H1 (cell line): ENCODE results near the gene GHRH. TPM values are rescaled to one million over a fixed set of nuclear protein-coding genes. Genes with fewer than 3 reads are reported as not detected.

Experiments used
- CTCF ChIA-PET: fragments of 300-600 bp; sonication (Branson Sonifier 250); formaldehyde crosslinking; loops from one replicate; lab custom pipeline; 2021; ENCODE audit not compliant: partially characterized antibody; lab: Charles Lee
- POLR2A ChIA-PET: fragments of 300-600 bp; sonication (Branson Sonifier 250); formaldehyde crosslinking; loops from one replicate; lab custom pipeline; 2021; ENCODE audit warnings: inconsistent platforms; ENCODE audit not compliant: partially characterized antibody; lab: Charles Lee
- DNase-seq, 2 experiments: peaks; one replicate each; pipeline versions ENCODE4 v3.0.0 to v3.0.0-alpha.2; 2010 to 2022; ENCODE audit warnings: low spot score in 2 of 2, low read depth in 1 of 2, mixed read lengths in 1 of 2
- FAIRE-seq: peaks from 2 replicates; lab custom pipeline; 2011; peaks lifted over from hg19 to GRCh38; lab: Jason Lieb, UNC
- H2AFZ ChIP-seq: 2 replicates; pipeline ENCODE4 v1.8.1; 2012; ENCODE audit warnings: low read length, inconsistent platforms
- H2AK5ac ChIP-seq: 2 replicates; pipeline ENCODE4 v1.6.1; 2013; ENCODE audit warnings: low read depth, low read length
- H2BK120ac ChIP-seq: replicated peaks from 2 replicates; pipeline ENCODE3; 2013; ENCODE audit warnings: low read depth, low read length, inconsistent platforms
- H2BK12ac ChIP-seq: 2 replicates; pipeline ENCODE4 v1.6.1; 2013; ENCODE audit warnings: low read depth, low read length
- H2BK15ac ChIP-seq: 2 replicates; pipeline ENCODE4 v1.6.1; 2013; ENCODE audit warnings: low read length
- H2BK20ac ChIP-seq: 2 replicates; pipeline ENCODE4 v1.6.1; 2013; ENCODE audit warnings: low read length
- H2BK5ac ChIP-seq: 2 replicates; pipeline ENCODE4 v1.6.1; 2013; ENCODE audit warnings: low read depth, low read length
- H3K14ac ChIP-seq: 2 replicates; pipeline ENCODE4 v1.6.1; 2013; ENCODE audit warnings: inconsistent platforms; ENCODE audit not compliant: insufficient read length
- H3K18ac ChIP-seq: 2 replicates; pipeline ENCODE4 v1.6.1; 2013; ENCODE audit warnings: low read length; ENCODE audit errors: extremely low read depth
- H3K23ac ChIP-seq: 2 replicates; pipeline ENCODE4 v1.6.1; 2013; ENCODE audit warnings: inconsistent platforms; ENCODE audit not compliant: insufficient read length
- H3K23me2 ChIP-seq: 2 replicates; pipeline ENCODE4 v1.6.1; 2013; ENCODE audit warnings: low read depth, low read length
- H3K27ac ChIP-seq: 2 replicates; pipeline ENCODE4 v1.6.1; 2011; ENCODE audit warnings: low read depth, low read length, inconsistent platforms
- H3K27me3 ChIP-seq, 4 experiments: replicated peaks in 1 of 4; 1 replicate in 1 of 4; 2 replicates in 3 of 4; pipeline versions ENCODE4 v1.6.1 to v1.8.1; 2011 to 2013; ENCODE audit warnings: low read length in 3 of 4, mild to moderate bottlenecking in 3 of 4, inconsistent platforms in 2 of 4, mixed read lengths in 2 of 4, moderate library complexity in 1 of 4; ENCODE audit not compliant: control insufficient read depth in 3 of 4, insufficient read depth in 3 of 4; ENCODE audit errors: extremely low read depth in 1 of 4
- H3K36me3 ChIP-seq, 4 experiments: 2 replicates each; pipeline versions ENCODE4 v1.6.1 to v1.8.1; 2011 to 2013; ENCODE audit warnings: mild to moderate bottlenecking in 4 of 4, low read length in 3 of 4, moderate library complexity in 2 of 4, control low read depth in 1 of 4, inconsistent platforms in 1 of 4; ENCODE audit not compliant: insufficient read depth in 4 of 4, control insufficient read depth in 2 of 4
- H3K4ac ChIP-seq: replicated peaks from 2 replicates; pipeline ENCODE3; 2013; ENCODE audit warnings: low read length, low read depth, mixed read lengths, inconsistent platforms; ENCODE audit not compliant: insufficient read length
- H3K4me1 ChIP-seq, 4 experiments: replicated peaks in 1 of 4; 1 replicate in 1 of 4; 2 replicates in 3 of 4; pipeline versions ENCODE4 v1.6.1 to v1.8.1; 2011 to 2013; ENCODE audit warnings: low read length in 3 of 4, inconsistent platforms in 2 of 4, mixed read lengths in 1 of 4; ENCODE audit not compliant: insufficient read depth in 4 of 4, control insufficient read depth in 3 of 4
- H3K4me2 ChIP-seq, 2 experiments: 2 replicates each; pipeline versions ENCODE4 v1.6.1 to v1.8.1; 2011 to 2013; ENCODE audit warnings: low read depth in 2 of 2, low read length in 2 of 2, control low read depth in 1 of 2, inconsistent platforms in 1 of 2, mild to moderate bottlenecking in 1 of 2; ENCODE audit not compliant: insufficient read depth in 1 of 2
- H3K4me3 ChIP-seq, 4 experiments: fragments of 200-600, 300-600 bp in 1 of 4; sonication (generic), shearing (Covaris generic), sonication (Bioruptor Twin) in 1 of 4; 2 replicates each; pipeline versions ENCODE4 v1.5.1 to v1.8.1; 2011 to 2016; ENCODE audit warnings: low read length in 4 of 4, low read depth in 3 of 4, control low read depth in 2 of 4, inconsistent platforms in 2 of 4, mild to moderate bottlenecking in 2 of 4, mixed read lengths in 1 of 4, moderate library complexity in 1 of 4; ENCODE audit not compliant: insufficient read depth in 2 of 4; ENCODE audit errors: extremely low read depth in 1 of 4
- H3K56ac ChIP-seq: replicated peaks from 2 replicates; pipeline ENCODE3; 2013; ENCODE audit warnings: low read depth, mild to moderate bottlenecking, mixed read lengths, low read length, inconsistent platforms; ENCODE audit not compliant: insufficient read length
- H3K79me1 ChIP-seq: 2 replicates; pipeline ENCODE4 v1.6.1; 2013; ENCODE audit warnings: low read depth, low read length, control low read depth
- H3K79me2 ChIP-seq, 2 experiments: 2 replicates each; pipeline versions ENCODE4 v1.6.1 to v1.8.1; 2012 to 2013; ENCODE audit warnings: low read length in 2 of 2, mild to moderate bottlenecking in 2 of 2, inconsistent platforms in 1 of 2; ENCODE audit not compliant: insufficient read depth in 2 of 2, control insufficient read depth in 1 of 2
- H3K9ac ChIP-seq, 4 experiments: replicated peaks in 1 of 4; 1 replicate in 1 of 4; 2 replicates in 3 of 4; pipeline versions ENCODE4 v1.6.1 to v1.8.1; 2011 to 2013; ENCODE audit warnings: low read depth in 3 of 4, low read length in 3 of 4, control low read depth in 2 of 4, mild to moderate bottlenecking in 2 of 4, moderate library complexity in 2 of 4, inconsistent platforms in 1 of 4; ENCODE audit errors: extremely low read depth in 1 of 4
- H3K9me3 ChIP-seq, 2 experiments: 2 replicates each; pipeline versions ENCODE4 v1.6.1 to v1.8.1; 2012 to 2013; ENCODE audit warnings: mild to moderate bottlenecking in 2 of 2, moderate library complexity in 2 of 2, control low read depth in 1 of 2, inconsistent platforms in 1 of 2, low read depth in 1 of 2, low read length in 1 of 2, mixed read lengths in 1 of 2; ENCODE audit not compliant: insufficient read depth in 2 of 2
- H4K20me1 ChIP-seq, 2 experiments: replicated peaks in 1 of 2; 2 replicates each; pipeline versions ENCODE3 to v1.8.1; 2011 to 2013; ENCODE audit warnings: inconsistent platforms in 2 of 2, low read length in 2 of 2, mild to moderate bottlenecking in 1 of 2; ENCODE audit not compliant: insufficient read depth in 2 of 2, control insufficient read depth in 1 of 2
- H4K5ac ChIP-seq: 2 replicates; pipeline ENCODE4 v1.6.1; 2013; ENCODE audit warnings: low read length, low read depth, mixed read lengths, inconsistent platforms; ENCODE audit not compliant: insufficient read length
- H4K8ac ChIP-seq: 2 replicates; pipeline ENCODE4 v1.8.0; 2013; ENCODE audit warnings: mild to moderate bottlenecking, moderate library complexity, low read length, inconsistent platforms; ENCODE audit not compliant: insufficient read depth; ENCODE audit errors: extremely low read depth
- H4K91ac ChIP-seq: replicated peaks from 2 replicates; pipeline ENCODE3; 2013; ENCODE audit warnings: low read length, mixed read lengths, inconsistent platforms; ENCODE audit not compliant: insufficient read length
- BCL11A ChIP-seq, 2 experiments: IDR thresholded peaks; one replicate each; pipeline ENCODE4 v1.6.1; 2011; ENCODE audit warnings: low read depth in 2 of 2, low read length in 2 of 2, mild to moderate bottlenecking in 2 of 2
- BRCA1 ChIP-seq: IDR thresholded peaks from 2 replicates; pipeline ENCODE4 v1.6.1; 2012; ENCODE audit warnings: low read depth, low read length, improper control_type of control experiment
- CBX5 ChIP-seq: fragments of 300-800, 300-1000 bp; sonication (generic); IDR thresholded peaks from 2 replicates; pipeline ENCODE4 v1.7.1; 2016; ENCODE audit warnings: antibody characterized with exemption, low read length, low read depth
- CTCF ChIP-seq, 3 experiments: IDR thresholded peaks; 1 replicate in 2 of 3; 2 replicates in 1 of 3; pipeline versions ENCODE4 v1.5.1 to v1.6.1; 2011; ENCODE audit warnings: low read length in 3 of 3, mild to moderate bottlenecking in 3 of 3, inconsistent platforms in 2 of 3, low read depth in 1 of 3, moderate library complexity in 1 of 3; ENCODE audit not compliant: insufficient read depth in 1 of 3; ENCODE audit errors: control extremely low read depth in 1 of 3
- KDM4A ChIP-seq: IDR thresholded peaks from one replicate; pipeline ENCODE4 v1.7.1; 2012; ENCODE audit warnings: low read depth, mild to moderate bottlenecking, moderate library complexity, low read length, inconsistent platforms; ENCODE audit not compliant: severe bottlenecking
- MAFK ChIP-seq: IDR thresholded peaks from 2 replicates; pipeline ENCODE4 v1.6.1; 2012; ENCODE audit warnings: low read depth, mild to moderate bottlenecking, improper control_type of control experiment, low read length
- NRF1 ChIP-seq: IDR thresholded peaks from 2 replicates; pipeline ENCODE4 v1.6.1; 2011; ENCODE audit warnings: mild to moderate bottlenecking, low read depth, low read length, improper control_type of control experiment
- RAD21 ChIP-seq, 2 experiments: IDR thresholded peaks in 1 of 2; conservative IDR thresholded peaks in 1 of 2; 2 replicates each; pipeline ENCODE4 v1.6.1; 2011; ENCODE audit warnings: low read depth in 2 of 2, low read length in 2 of 2, improper control_type of control experiment in 1 of 2, inconsistent platforms in 1 of 2, mild to moderate bottlenecking in 1 of 2, moderate library complexity in 1 of 2
- SP2 ChIP-seq: IDR thresholded peaks from 2 replicates; pipeline ENCODE4 v1.6.1; 2012; ENCODE audit warnings: mild to moderate bottlenecking, low read length, inconsistent platforms
- SRF ChIP-seq: IDR thresholded peaks from 2 replicates; pipeline ENCODE4 v1.6.1; 2011; ENCODE audit warnings: mild to moderate bottlenecking, low read depth, low read length, moderate library complexity
- TAF7 ChIP-seq: optimal IDR thresholded peaks from 2 replicates; pipeline ENCODE3; 2011; ENCODE audit warnings: low read depth, mild to moderate bottlenecking, inconsistent platforms, low read length, moderate library complexity, borderline replicate concordance
- YY1 ChIP-seq: IDR thresholded peaks from 2 replicates; pipeline ENCODE4 v1.6.1; 2011; ENCODE audit warnings: low read depth, mild to moderate bottlenecking, low read length
- WGBS, 2 experiments: shearing (Covaris generic) in 1 of 2; methylation state at CpG; one replicate each; pipeline versions ENCODE4 v1.1.6 to v1.1.7; 2013 to 2015; ENCODE audit warnings: low lambda C conversion rate in 2 of 2, mixed read lengths in 2 of 2, inconsistent platforms in 1 of 2, low coverage in 1 of 2, missing lambda C conversion rate in 1 of 2; ENCODE audit not compliant: insufficient replicate concordance in 2 of 2, insufficient coverage in 1 of 2, insufficient read length in 1 of 2; ENCODE audit errors: extremely low coverage in 1 of 2, missing lambda C conversion rate in 1 of 2; 5-methylcytosine and 5-hydroxymethylcytosine counted together
- polyA plus RNA-seq, 7 experiments: library from polyadenylated mRNA; depleted of rRNA in 3 of 7; stranded (reverse) in 5 of 7; unstranded in 2 of 7; fragments of >200 nt in 5 of 7; fragments of 200-250 nt in 2 of 7; gene quantifications; 1 replicate in 5 of 7; 2 replicates in 1 of 7; 4 replicates in 1 of 7; pipeline versions ENCODE4 v1.2.1 to v1.2.3, GENCODE V29; 2011 to 2013; ENCODE audit warnings: missing spikeins in 2 of 7, mixed read lengths in 2 of 7
- total RNA-seq: library from RNA; stranded (reverse); fragmentation: NEBNext Ultra II Directional; extraction: Animal tissue kit (Norgen Biotek cat#: 25700); gene quantifications from 2 replicates; pipeline ENCODE4 v1.2.1, GENCODE V29; 2021

GHRH gene
- total and polyA plus RNA-seq, 2 of the 8 experiments (the other 6 are each of a cell fraction or from before 2014, with no cell fraction given), result not detected

GRCh38 chr20:37218976-37219375 is 42.6 kb downstream of the GHRH start:
- no peak overlapping the region for H2BK20ac ChIP-seq
- no peak overlapping the region for H3K4ac ChIP-seq
- WGBS, 2 experiments, result 70% methylated on average over 4 of the region's 4 CpGs; no CpG with 5 or more reads in 1 of the 2 experiments
- FAIRE-seq, result no peak
- no peak overlapping the region for H3K56ac ChIP-seq
- H3K14ac ChIP-seq, result no peak overlapping the region
- H3K4me3 ChIP-seq, result no peak overlapping the region
- no peak overlapping the region for H2AK5ac ChIP-seq
- H2BK120ac ChIP-seq, result no peak overlapping the region
- CTCF ChIA-PET, result no interaction called here
- DNase-seq, result no peak
- no peak overlapping the region for H3K18ac ChIP-seq
- H2AFZ ChIP-seq, result no peak overlapping the region
- no peaks in the 10 kb centered on the region; a peak in 1 of 7 replicates for H3K27me3 ChIP-seq
- peaks cover 0 to 6% (median 0%) of the 10 kb centered on the region in 4 experiments; a peak in 3 of 7 replicates for H3K4me1 ChIP-seq
- no peak overlapping the region for H4K5ac ChIP-seq
- H3K36me3 ChIP-seq, result peaks cover 4 to 64% (median 24%) of the 10 kb centered on the region in 4 experiments
- no peak overlapping the region for H2BK5ac ChIP-seq
- no peaks in the 10 kb centered on the region for H3K23me2 ChIP-seq
- peaks cover 2% of the 10 kb centered on the region for H3K79me1 ChIP-seq
- no peak overlapping the region for H2BK12ac ChIP-seq
- no peak overlapping the region for H3K27ac ChIP-seq
- no peak overlapping the region for H3K9ac ChIP-seq
- H4K8ac ChIP-seq, result no peak overlapping the region
- H3K79me2 ChIP-seq, result peaks cover 0 to 16% of the 10 kb centered on the region in 2 experiments; a peak in 3 of 4 replicates
- POLR2A ChIA-PET, result interaction anchor here (1.1 kb wide), 1 partner anchor 11 kb away, joined by 3 read pairs; no protein-coding TSS in a partner anchor
- no peak overlapping the region for H3K4me2 ChIP-seq
- H4K91ac ChIP-seq, result no peak overlapping the region
- no peak overlapping the region for H3K23ac ChIP-seq
- H3K9me3 ChIP-seq, result no peaks in the 10 kb centered on the region
- H2BK15ac ChIP-seq, result no peak overlapping the region
- peaks cover 2 to 3% of the 10 kb centered on the region in 2 experiments for H4K20me1 ChIP-seq
- TF ChIP-seq YY1, result no peak
- TF ChIP-seq MAFK, result no peak
- no peak for TF ChIP-seq BRCA1
- no peak for TF ChIP-seq KDM4A
- TF ChIP-seq RAD21 (IDR thresholded peaks at IDR 0.05 in 1 of 2, conservative IDR thresholded peaks at IDR 0.05 in 1 of 2; ENCODE audit: low read depth in 2 of 2, low read length in 2 of 2), result no peak
- TF ChIP-seq BCL11A (IDR thresholded peaks at IDR 0.05; ENCODE audit: low read depth in 2 of 2, low read length in 2 of 2), result no peak
- no peak for TF ChIP-seq SP2
- no peak for TF ChIP-seq CTCF (IDR thresholded peaks at IDR 0.05; ENCODE audit: control extremely low read depth in 1 of 3, insufficient read depth in 1 of 3, low read depth in 1 of 3, low read length in 3 of 3)
- no peak for TF ChIP-seq TAF7
- TF ChIP-seq NRF1, result no peak
- TF ChIP-seq SRF, result no peak
- TF ChIP-seq CBX5, result no peak
